HUES6 (cell line): ENCODE measurements around the gene KSR2.

ENCODE experiments used
- H3K27ac ChIP-seq: 2 replicates; pipeline ENCODE4 v1.7.0; 2013; ENCODE audit warnings: low read depth, mild to moderate bottlenecking, low read length, inconsistent platforms
- H3K27me3 ChIP-seq: 2 replicates; pipeline ENCODE4 v1.6.1; 2013; ENCODE audit warnings: low read length; ENCODE audit not compliant: control insufficient read depth, insufficient read depth
- H3K36me3 ChIP-seq: 2 replicates; pipeline ENCODE4 v1.6.1; 2013; ENCODE audit warnings: low read length; ENCODE audit not compliant: control insufficient read depth, insufficient read depth
- H3K4me1 ChIP-seq: 2 replicates; pipeline ENCODE4 v1.6.1; 2013; ENCODE audit warnings: low read length; ENCODE audit not compliant: control insufficient read depth, insufficient read depth
- H3K4me3 ChIP-seq: 2 replicates; pipeline ENCODE4 v1.5.1; 2013; ENCODE audit warnings: low read depth, low read length
- H3K9ac ChIP-seq: one replicate; pipeline ENCODE4 v1.6.1; 2013; ENCODE audit warnings: mild to moderate bottlenecking, low read length
- H3K9me3 ChIP-seq: 2 replicates; pipeline ENCODE4 v1.6.1; 2013; ENCODE audit warnings: low read depth, low read length; ENCODE audit not compliant: control insufficient read depth, insufficient read depth

KSR2 gene

DNA sequence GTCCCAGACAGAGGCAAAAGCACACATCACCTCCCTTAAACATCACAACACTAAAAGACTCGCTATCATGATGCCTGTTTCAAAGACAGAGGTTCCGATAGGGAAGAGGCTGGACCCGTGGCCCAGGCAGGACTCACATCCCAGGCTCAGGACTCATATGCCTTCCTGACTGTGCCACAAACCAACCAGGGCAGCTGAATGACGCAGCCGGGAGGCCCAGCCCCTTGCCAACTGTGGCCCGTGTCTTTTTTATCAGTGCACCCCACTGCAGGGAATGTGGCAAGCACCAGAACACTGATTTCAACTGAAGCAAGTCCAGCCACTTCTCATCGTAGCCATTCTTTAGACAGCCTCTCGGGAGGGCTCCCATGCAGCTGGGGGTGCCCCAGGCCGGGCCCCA, 132.3 kb downstream of the KSR2 start:
- Histone ChIP-seq H3K9ac (no peak overlapping the region), H3K9me3 (no peaks in the 10 kb centered on the region), H3K4me3 (no peak overlapping the region)

DNA sequence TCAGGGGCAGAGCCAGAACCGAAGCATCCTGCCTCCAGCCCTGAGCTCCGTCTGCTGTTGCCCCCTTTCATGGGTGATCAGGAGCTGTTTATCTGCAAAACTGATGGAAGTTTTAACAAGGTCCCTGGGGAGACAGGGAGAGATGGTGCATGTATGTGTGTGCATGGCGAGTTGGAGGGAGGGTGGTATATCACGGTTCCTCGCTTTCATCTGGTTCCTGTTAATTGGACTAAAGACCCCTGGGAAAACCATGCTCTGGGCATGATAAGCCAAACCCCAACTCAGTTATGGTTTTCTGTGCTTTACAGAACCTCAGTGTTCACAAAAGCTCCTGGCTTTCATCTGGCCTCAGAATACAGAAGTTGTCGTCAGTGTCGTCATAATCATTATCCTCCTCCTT, 133.6 kb downstream of the KSR2 start:
- H3K9ac ChIP-seq, result no peak overlapping the region
- H3K4me3 ChIP-seq, result no peak overlapping the region
- no peaks in the 10 kb centered on the region for H3K27me3 ChIP-seq
- no peak overlapping the region for H3K27ac ChIP-seq
- no peaks in the 10 kb centered on the region for H3K9me3 ChIP-seq
- peaks cover 2% of the 10 kb centered on the region; the same call in 1 of the 2 replicates for H3K4me1 ChIP-seq
- no peaks in the 10 kb centered on the region for H3K36me3 ChIP-seq

More for the DNA sequence above, 132.3 kb downstream of the KSR2 start:
- Histone ChIP-seq H3K36me3 (no peaks in the 10 kb centered on the region), H3K27me3 (no peaks in the 10 kb centered on the region), H3K4me1 (peaks cover 2% of the 10 kb centered on the region; the same call in 1 of the 2 replicates), H3K27ac (no peak overlapping the region)

DNA sequence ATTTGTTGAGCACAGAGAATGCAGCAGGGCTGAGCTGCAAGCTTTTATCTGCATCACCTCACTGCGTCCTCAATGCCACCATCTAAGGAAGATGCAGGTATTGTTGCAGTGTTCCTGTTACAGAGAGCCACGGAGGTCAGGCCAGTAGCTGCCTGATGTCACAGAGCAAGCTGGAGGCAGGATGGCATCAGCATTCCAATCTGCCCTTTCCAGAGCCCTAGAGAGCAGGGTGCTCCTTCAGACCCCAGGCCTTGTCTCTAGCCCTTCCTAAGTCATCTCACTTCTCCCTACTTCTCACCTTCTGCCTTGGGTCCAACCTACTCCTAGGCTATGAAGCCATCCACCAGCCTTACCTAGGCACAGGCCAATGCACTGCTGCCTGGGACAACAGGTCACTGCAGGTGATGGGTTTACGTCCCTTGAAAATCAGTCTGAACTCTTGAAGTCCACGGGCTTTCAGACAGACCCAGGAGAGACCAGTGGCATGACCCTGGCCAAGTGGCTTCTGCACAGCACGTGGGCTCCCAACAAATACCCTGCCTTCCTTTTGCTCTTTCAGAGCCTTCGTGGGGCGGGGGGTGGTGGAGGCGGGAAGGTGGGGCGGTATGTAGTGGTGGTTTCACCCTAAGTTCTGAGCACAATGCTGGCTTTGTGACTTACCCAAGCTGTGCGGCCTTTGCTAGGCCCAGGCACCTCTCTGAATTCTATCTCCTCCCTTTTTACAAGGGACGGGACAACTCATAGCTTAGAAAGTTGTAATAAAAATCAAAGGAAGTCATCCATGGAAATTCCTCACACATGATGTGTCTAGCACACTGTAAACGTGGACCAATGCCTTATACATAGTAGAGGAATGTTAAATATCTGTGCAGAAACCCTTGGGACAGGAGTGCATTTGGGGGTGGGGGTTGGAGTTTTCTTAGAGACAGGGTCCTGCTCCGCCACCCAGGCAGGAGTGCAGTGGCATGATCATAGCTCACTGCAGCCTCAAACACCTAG, 136.0 kb downstream of the KSR2 start:
- no peaks in the 10 kb centered on the region for H3K36me3 ChIP-seq
- H3K9ac ChIP-seq, result no peak overlapping the region
- no peak overlapping the region for H3K4me3 ChIP-seq
- no peaks in the 10 kb centered on the region for H3K27me3 ChIP-seq
- H3K9me3 ChIP-seq, result peaks cover 15% of the 10 kb centered on the region
- H3K27ac ChIP-seq, result no peak overlapping the region
- peaks cover 2% of the 10 kb centered on the region; the same call in 1 of the 2 replicates for H3K4me1 ChIP-seq

DNA sequence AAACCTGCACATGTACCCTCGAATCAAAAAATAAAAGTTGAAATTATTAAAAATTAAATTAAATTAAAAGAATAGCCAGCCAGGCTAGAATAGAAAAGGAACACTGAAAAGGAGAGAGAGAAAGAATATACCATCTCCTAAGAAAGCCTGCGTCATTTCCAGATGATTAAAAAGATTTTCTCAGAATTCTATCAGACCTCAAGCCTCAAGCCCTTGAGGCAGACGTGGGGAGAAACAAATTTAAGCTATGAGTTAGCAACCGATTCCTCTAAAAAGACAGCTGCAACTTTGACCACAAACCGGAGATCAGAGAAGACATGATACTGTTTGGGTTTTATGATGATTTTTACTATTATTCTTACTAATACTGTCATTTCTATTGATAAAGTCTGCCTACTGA, 138.3 kb downstream of the KSR2 start:
- Histone ChIP-seq H3K36me3 (no peaks in the 10 kb centered on the region), H3K9ac (no peak overlapping the region), H3K9me3 (peaks cover 15% of the 10 kb centered on the region), H3K4me1 (no peaks in the 10 kb centered on the region), H3K27ac (no peak overlapping the region), H3K4me3 (no peak overlapping the region), H3K27me3 (no peaks in the 10 kb centered on the region)

DNA sequence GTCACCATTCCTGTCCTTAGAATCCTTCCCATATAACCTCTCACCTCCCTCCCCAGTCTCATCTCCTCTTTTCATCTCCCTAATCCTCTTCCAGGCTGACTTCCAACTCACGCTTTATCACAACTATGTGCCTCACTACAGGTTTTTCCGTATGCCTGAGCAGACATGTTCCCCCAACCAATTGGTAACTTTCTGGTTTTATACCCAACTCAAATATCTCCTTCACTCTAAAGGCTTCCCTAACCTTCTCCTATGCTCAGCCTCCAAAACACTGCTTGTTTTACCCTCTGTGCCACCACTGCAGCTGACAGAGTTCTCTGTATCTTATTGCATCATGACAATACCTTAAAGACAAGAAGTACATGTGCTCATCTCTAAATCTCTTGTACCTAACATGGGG, 139.7 kb downstream of the KSR2 start:
- Histone ChIP-seq H3K4me3 (no peak overlapping the region), H3K27me3 (no peaks in the 10 kb centered on the region), H3K9ac (no peak overlapping the region), H3K36me3 (no peaks in the 10 kb centered on the region), H3K9me3 (peaks cover 15% of the 10 kb centered on the region), H3K27ac (no peak overlapping the region), H3K4me1 (no peaks in the 10 kb centered on the region)

DNA sequence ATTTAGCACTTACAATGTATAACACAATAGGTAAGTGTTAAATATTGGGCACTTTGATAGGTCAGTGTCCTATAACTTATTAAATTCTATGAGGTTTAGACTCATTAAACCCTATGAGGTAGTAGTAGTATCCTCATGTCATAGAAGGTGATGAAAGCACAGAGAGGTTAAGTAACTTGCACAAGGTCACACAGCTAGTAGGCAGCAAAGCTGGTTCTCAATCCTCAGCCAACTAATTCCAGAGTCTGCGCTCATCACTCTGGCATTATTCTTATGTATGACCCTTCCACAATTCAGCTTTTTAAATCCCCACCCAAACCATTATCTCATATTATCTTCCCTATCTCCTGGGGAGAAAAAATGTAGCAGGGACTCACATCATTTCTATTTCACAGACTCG, 141.1 kb downstream of the KSR2 start:
- H3K4me1 ChIP-seq, result no peaks in the 10 kb centered on the region
- no peak overlapping the region for H3K9ac ChIP-seq
- peaks cover 15% of the 10 kb centered on the region for H3K9me3 ChIP-seq
- H3K27ac ChIP-seq, result no peak overlapping the region
- no peaks in the 10 kb centered on the region for H3K27me3 ChIP-seq
- no peak overlapping the region for H3K4me3 ChIP-seq
- H3K36me3 ChIP-seq, result no peaks in the 10 kb centered on the region

DNA sequence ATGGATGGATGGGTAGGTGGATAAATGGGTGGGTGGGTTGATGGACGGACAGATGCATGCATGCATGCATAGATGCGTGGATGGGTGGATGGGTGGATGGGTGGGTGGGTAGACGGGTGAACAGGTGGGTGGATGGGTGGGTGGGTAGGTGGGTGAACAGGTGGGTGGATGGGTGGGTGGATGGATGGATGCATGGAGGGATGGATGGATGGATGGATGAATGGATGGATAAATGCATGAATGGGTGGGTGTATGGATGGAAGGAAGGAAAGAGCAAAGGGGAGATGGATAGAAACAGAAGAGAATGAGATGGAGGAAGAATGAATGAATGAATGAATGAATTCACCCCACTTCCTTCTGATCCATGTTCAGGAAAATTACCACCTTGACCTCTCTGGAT, 143.0 kb downstream of the KSR2 start:
- Histone ChIP-seq H3K27me3 (no peaks in the 10 kb centered on the region), H3K36me3 (no peaks in the 10 kb centered on the region), H3K9ac (no peak overlapping the region), H3K4me1 (no peaks in the 10 kb centered on the region), H3K9me3 (peaks cover 15% of the 10 kb centered on the region), H3K27ac (no peak overlapping the region), H3K4me3 (no peak overlapping the region)

DNA sequence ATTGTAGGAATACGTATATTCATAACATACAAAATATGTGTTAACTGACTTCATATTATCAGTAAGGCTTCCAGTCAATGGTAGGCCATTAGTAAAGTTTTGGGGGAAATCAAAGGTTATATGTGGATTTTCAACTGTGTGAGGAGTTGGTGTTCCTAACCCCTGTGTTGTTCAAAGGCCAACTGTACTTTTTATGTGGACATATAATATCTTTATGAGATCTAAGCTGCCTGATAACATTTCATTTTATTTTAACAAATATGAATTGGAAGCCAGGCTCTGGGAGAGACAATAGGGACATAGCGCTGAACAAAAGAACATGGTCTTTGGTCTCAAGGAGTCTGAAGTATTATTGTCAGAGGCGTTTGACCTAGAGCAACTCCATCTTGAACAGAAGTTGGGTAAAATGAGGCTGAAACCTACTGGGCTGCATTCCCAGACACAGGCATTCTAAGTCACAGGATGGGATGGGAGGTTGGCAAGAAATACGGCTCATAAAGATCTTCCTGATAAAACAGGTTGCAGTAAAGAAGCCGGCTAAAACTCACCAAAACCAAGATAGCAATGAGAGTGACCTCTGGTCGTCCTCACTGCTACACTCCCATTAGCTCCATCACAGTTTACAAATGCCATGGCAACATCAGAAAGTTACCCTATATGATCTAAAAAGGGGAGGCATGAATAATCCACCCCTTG, 147.2 kb downstream of the KSR2 start:
- no peak overlapping the region for H3K9ac ChIP-seq
- H3K9me3 ChIP-seq, result no peaks in the 10 kb centered on the region
- no peak overlapping the region for H3K27ac ChIP-seq
- no peak overlapping the region for H3K4me3 ChIP-seq
- H3K4me1 ChIP-seq, result no peaks in the 10 kb centered on the region
- H3K27me3 ChIP-seq, result no peaks in the 10 kb centered on the region
- no peaks in the 10 kb centered on the region for H3K36me3 ChIP-seq

DNA sequence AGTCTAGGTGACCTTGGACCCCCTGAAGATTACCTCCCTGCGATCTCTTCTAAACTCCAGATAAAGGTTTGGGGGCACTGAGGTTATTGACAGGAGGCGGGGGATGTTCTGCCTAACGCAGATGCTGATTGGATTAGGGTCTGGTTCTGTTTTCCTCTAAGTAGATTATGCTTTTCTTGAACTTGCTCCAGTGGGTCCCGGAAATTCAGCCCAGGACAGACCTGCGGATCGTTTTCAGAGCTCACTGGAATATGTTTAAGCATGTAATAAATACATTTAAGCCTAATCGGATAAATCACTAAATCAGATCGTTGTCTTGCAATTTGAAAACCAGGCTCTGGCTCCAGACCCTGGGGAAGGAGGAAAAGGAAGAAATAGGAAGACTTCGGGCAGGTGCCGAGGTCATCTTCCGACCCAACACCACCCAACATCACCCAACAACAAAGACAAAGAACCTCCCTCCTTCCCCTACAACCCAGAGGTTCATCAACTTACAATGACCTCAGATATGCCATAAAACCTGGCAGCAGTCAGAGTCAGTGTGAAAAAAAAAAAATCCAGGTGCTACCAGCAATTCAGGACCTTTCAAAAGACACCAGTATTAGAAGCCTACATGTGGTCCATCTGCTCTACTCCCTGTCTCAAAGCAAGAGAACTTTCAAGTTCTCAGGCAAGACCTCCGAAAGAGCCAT, 148.4 kb downstream of the KSR2 start:
- Histone ChIP-seq H3K27me3 (no peaks in the 10 kb centered on the region), H3K9ac (no peak overlapping the region), H3K36me3 (no peaks in the 10 kb centered on the region), H3K4me3 (no peak overlapping the region), H3K9me3 (0 out of 2 replicates have a peak, but pooled peaks cover 3% of the 10 kb centered on the region), H3K27ac (no peak overlapping the region), H3K4me1 (no peaks in the 10 kb centered on the region)

DNA sequence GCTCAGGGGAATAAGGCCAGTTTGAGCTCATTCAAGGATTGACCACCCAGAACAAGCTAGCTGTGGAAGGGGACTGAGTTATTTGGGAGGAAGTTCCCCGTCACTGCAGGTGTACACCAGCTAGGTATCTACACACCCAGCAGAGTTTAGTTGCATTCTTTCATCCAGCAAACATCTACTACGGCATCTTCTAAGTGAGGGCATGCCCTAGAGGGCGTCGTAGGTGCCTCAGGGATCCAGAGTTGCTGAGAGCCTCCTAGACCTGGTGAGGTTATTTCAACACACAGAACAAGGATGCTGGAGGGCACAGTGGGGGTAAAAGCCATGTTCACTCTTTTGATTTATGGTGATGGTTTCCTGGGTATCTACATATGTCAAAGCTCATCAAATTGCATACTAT, 149.6 kb downstream of the KSR2 start:
- H3K36me3 ChIP-seq, result no peaks in the 10 kb centered on the region
- no peaks in the 10 kb centered on the region for H3K27me3 ChIP-seq
- 0 out of 2 replicates have a peak, but pooled peaks cover 3% of the 10 kb centered on the region for H3K9me3 ChIP-seq
- H3K4me3 ChIP-seq, result no peak overlapping the region
- no peak overlapping the region for H3K9ac ChIP-seq
- no peaks in the 10 kb centered on the region for H3K4me1 ChIP-seq
- no peak overlapping the region for H3K27ac ChIP-seq
